OCI-LY3 (cell line): Measurements from ENCODE around the gene SORCS1.

Experiments
- EZH2phosphoT487 ChIP-seq: fragments of 200-600 bp; shearing (Covaris generic); IDR thresholded peaks from 2 replicates; pipeline ENCODE4 v1.6.1; 2018; ENCODE audit warnings: antibody characterized with exemption, mixed run types, low read depth
- TF ChIP-seq, protein P1 (sequence below): fragments of 200-600, 300-600 bp; sonication (generic); IDR thresholded peaks from 2 replicates; pipeline ENCODE4 v1.5.1; 2014; ENCODE audit warnings: antibody characterized with exemption, low read length, low read depth

DNA sequence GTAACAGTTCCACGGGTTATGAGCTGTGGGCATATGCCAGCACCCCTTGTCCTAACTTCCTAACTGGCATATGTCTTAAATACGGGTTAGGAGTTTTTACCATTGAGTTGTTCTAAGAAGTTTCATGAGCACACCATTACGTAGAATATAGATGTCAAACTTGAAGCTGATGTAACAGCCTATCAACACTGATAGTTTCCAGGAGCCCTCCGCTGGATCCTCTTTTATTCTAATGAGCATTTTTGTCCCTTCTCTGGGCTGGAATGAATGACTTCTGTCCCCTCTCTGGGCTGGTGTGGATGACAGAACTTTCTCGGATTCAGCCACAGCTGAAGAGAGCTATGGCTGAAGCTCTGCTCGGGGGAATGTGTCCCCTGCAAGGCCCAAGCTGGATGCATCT lies 256.3 kb downstream of the SORCS1 start:
- TF ChIP-seq, protein P1, sequence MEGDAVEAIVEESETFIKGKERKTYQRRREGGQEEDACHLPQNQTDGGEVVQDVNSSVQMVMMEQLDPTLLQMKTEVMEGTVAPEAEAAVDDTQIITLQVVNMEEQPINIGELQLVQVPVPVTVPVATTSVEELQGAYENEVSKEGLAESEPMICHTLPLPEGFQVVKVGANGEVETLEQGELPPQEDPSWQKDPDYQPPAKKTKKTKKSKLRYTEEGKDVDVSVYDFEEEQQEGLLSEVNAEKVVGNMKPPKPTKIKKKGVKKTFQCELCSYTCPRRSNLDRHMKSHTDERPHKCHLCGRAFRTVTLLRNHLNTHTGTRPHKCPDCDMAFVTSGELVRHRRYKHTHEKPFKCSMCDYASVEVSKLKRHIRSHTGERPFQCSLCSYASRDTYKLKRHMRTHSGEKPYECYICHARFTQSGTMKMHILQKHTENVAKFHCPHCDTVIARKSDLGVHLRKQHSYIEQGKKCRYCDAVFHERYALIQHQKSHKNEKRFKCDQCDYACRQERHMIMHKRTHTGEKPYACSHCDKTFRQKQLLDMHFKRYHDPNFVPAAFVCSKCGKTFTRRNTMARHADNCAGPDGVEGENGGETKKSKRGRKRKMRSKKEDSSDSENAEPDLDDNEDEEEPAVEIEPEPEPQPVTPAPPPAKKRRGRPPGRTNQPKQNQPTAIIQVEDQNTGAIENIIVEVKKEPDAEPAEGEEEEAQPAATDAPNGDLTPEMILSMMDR = no peak
- no peak for TF ChIP-seq EZH2phosphoT487
